Renal cortex interstitium (tissue), 11 donors: ENCODE results near the gene MET. TPM values are rescaled to one million over a fixed set of nuclear protein-coding genes. Genes with fewer than 3 reads are reported as not detected.
"Not testable (repeated sequence)": the region's sequence is repeated elsewhere in the genome, so short reads cannot be mapped to it uniquely, and the experiment has no call there.

Source experiments
- DNase-seq, 11 donors: peaks; one replicate each; pipeline ENCODE4 v3.0.0-alpha.2; 2013; ENCODE audit warnings: low read depth in 9 of 11, low spot score in 4 of 11; ENCODE audit errors: extremely low read depth in 1 of 11
- polyA plus RNA-seq, 3 donors: library from polyadenylated mRNA; unstranded; fragments of 120-200 nt; gene quantifications; one replicate each; pipeline ENCODE4 v1.2.1, GENCODE V29; 2013; ENCODE audit not compliant: insufficient read length in 3 of 3

Gene MET
- polyA plus RNA-seq, 3 donors, result 41.0 to 55.2 (median 54.2) TPM

DNA sequence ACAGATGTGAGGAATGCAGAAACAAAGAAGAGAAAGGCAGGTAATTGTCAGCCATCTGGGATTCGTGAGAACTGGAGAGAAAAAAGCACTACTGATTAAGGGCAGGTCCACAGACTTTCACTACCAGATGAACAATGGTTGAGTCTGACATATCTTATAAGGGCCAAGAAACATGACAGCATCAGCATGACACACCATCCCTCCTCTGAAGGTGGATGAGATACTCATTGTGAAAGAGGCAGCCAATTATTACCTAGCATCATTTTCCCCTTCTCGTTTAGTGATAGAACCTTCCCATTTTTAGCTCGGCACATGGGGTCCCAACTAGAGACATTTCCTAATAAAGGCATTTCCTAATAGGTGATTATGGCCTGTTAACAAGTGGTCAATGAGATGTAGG is 19.2 kb upstream of the MET start:
- DNase-seq, result no peak

DNA sequence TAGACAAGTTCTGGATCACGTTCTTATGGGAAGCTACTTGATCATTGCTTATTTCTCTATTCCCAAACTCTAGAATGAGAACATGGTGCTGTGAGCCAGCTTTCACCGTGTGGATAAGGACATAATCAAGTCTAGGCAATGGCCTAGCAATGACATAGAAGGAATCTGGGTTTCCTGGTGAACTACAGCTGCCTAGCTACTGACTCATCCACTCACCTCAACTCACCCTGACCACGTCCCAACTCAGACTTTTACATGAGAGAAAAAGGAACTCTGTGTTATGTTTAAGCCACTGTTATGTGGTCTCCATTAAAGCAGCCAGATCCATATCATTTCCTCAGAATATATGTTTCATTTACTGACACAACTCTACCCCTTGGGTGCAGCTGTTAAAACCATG is 18.8 kb upstream of the MET start:
- no peak for DNase-seq

DNA sequence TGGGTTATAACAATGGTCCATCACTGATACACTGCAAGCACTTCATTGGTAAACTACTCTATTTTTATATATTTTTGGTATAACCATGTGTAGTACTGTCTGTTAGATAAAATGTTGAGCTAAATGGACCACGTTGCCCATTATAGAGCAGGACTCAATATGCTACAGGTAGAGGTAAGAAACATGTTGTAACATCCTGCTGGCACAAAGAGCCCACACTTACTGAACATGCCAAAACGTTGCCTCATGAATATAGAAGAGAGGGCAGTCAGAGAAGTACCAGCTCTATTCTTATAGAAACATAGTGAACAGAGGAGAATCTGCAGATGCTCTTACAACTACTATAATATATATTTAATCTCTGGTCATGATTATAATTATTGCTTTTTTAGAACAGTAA is 18.4 kb upstream of the MET start:
- no peak for DNase-seq

DNA sequence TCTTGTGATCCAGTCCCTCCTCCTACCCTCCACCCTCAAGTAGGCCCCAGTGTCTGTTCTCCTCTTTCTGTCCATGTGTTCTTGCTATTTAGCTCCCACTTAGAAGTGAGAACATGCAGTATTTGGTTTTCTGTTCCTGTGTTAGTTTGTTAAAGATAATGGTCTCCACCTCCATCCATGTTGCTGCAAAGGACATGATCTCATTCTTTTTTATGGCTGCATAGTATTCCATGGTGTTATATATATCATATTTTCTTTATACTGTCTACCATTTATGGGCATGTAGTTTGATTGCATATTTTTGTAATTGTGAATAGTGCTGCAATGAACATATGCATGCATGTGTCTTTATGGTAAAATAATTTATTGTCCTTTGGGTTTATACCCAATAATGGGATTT is 12.7 kb upstream of the MET start:
- not testable (repeated sequence) for DNase-seq

DNA sequence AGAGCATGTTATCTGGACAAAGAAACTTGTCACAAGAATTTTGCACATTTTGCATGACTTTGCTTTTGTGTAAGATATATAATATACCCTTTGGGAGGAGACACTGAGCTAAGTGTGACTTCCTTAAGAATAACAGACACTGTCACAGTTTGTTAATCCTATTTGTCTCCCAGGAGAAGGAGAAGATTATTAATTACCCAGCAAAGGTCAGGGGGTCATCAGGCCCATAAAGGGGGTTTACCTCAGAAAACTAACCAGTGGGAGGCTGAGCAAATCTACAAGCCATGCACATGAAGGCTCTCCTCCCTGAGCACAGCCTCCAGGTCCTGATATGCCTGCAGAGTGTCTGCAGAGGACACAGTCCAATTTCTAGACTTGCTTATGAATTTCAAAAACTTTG is 10.1 kb upstream of the MET start:
- DNase-seq, result peak in 4 of 11 donors; percentile 35 to 51 (median 38)

DNA sequence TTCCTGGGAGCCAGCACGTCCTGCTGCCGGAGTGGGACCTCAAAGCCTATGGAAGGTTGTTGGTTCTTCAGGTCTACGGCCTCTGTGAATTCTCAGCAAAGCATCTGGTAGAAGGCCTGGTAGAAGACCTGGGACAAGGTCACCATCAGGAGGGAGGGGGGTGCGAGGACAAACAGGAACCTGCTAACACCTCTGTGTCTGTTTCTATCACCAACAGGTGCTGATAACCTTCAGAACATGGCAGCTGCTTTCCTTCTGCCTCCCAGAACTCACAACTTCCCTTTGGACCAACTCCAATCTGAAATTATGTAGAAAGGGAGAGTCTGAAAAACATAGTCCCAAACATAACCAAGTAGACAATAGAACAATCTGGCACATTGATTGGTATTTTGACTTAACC is 8.3 kb upstream of the MET start:
- no peak for DNase-seq

DNA sequence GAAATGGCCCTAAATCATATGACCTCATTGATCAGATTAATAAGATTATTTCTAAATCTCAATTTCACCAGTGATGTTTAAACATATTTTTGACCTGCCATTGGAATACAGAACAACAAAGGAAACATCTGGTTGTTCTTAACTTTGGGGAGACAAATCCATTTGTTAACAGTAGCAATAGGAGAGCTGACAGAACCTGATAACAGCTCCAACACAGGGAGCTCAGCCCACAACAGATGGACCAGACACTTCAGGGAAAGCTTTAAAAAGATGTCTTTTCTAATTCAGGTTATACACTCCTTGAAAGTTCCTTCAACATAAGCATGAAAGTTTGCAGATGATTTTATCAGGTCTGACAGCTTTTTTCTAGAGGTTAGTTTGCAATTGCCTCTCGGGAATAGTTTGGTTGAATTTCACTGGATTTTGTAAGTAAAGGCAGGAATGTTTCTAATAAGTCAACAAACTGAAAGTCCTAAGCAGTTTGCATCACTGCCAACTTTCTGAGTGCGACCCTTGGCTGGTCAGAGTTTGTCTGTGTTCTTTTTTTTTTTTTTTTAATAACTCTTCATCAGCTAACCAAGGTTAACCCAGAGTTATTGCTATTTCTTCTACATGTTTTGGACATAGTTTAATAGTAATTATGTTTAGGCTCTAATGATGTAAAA is 6.5 kb upstream of the MET start:
- DNase-seq, result no peak

DNA sequence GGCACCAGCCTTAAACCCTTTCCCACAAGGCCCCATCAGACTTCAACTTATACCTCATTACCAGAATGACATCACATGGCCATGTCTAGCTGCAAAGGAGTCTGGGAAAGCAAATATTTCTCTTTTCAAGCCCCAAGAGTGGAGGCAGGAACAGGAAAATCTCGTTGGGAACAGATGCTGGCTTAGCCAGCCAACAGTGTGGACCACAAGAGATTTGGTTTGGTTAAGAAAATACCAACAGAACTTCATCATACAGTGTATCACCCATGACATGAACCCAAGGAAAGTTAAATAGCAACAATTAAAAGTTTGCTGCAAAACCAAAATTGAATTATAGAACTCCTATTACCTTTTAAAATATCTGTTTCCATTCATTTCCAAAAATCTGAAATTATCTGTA is 2.2 kb upstream of the MET start:
- DNase-seq, result no peak

DNA sequence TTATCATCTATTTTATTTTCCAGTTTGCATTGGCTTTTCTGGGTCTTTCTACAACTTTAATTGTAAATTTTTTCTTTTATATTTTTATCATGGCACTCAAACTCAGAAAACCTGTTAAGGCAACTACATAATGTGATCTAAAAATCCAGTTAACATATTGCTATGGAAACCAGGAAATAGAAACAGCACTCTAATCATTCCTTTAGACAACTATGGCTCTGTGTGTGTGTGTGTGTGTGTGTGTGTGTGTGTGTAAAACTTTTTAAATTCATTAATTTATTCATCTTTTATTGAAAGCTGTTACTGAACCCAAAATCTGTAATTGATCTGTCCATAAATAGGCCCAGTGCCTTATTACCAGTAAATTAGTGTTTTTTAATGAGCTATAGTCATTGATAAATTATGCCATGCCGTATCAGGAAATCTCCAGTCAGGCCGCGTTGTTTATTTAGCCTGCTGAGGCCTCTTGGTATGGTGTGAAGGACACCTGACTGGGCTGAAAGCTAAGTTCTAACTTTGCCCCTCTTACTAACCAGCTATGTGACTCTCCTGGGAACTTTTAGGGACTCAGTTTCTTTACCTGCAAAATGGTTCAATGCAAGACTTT is 1.5 kb upstream of the MET start:
- peak in 1 of 11 donors; percentile 16 for DNase-seq

DNA sequence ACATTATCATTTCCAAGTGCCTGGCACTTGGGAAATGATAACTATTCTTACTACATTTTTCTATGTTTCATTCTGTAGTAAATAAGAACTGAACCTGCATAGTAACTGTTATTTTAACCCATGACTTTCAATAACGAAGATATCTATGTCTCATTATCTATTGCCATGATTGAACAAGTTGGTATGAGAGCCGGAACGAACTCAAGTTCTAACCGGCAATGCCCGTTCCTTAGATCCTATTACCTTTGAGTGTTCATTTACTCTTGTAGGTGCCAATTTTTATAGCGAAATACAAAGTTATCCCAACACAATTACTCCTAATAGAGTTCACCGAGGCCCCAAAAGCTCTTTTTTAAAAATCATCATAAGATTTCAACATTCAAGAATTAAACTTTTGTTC is 885 bp upstream of the MET start:
- DNase-seq, result no peak

DNA sequence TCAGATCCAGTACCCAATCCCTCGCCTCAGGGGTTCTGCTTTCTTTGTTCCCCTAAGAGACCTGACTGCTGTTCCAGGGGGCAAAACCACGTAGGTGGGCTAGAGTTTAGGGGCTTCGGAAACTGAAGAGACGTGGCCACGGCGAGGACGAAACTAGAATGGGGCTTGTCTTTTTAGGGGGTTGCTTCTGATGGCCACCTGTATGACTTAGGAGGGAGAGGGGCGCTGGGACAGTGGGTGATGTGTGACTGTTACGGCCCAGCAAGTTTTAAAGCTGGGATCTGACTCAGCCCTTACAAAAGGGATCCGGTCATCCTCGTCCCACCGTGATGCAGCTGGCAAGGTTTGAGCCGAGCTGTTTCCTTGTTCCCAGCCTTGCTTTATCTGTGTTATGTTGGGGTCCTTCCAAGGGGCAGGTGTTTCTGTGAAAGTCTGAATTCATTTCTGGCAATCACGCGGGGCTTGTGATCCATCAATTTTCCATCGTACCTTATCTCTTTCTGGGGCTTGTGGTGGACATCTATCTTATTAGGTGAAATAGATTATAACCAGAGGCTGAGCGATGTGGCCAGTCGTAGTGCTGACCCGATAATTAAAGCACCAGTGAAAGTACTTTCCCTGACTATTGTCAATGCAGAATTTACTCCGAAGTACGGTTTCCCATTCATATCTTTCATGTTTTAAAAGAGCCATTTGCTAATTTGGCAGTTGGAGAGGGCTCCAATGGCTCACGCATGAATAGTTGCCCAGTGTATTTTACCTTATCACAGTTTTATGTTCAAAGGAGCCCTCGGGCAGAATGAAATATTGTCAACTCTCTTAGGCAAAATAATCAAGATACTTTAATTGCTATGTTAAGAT is 830 bp downstream of the MET start:
- DNase-seq, result peak in 1 of 11 donors; percentile 23

DNA sequence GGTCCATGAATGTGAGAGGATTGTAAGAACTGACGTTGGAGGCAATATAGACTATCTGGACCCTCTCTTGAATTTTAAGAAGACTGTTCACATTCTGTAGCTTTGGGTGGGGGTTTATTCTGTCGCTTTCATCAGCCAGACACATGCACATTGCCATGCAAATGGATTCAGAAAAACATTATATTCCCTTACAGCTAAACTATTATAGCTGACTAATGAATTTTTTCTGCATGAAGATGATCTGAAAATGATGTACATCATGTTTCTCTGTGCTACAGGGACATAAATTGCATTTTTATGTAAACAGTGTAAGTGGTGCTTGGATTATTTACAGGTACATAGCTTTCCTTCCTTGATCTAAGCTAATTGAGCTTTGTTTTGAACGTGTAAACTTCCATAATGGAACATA is 1.5 kb downstream of the MET start:
- no peak for DNase-seq

DNA sequence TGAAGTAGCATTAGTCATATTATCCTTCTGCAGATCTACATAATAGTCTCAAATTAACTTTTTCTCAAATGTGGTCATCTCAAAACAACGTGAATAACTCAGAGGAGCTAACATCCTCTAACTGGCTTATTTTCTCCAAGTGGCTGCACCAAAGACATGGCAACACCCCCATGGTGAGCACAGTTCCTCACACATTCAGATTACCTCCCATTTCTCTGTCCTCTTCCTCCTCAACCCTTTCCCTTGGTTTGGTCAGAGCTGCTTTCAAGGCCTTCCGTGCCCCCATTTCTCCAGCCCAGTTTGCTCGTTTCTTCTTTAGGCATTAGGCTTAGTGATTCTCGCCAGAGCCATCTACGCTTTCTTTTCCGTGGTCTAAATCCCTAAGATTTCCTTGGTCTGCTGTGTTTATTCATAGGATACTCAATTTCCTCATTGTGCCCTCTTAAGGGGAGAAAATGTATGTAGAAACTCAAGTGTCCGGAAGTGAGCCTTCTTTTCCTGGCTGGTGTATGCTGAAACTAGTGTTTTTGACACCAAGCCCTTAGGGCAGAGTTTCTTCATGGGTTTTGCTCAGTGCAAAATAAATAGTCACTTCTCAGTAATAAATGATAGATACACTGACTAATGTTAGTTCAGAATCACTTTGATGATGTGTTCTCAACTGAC is 2.6 kb downstream of the MET start:
- DNase-seq, result no peak

DNA sequence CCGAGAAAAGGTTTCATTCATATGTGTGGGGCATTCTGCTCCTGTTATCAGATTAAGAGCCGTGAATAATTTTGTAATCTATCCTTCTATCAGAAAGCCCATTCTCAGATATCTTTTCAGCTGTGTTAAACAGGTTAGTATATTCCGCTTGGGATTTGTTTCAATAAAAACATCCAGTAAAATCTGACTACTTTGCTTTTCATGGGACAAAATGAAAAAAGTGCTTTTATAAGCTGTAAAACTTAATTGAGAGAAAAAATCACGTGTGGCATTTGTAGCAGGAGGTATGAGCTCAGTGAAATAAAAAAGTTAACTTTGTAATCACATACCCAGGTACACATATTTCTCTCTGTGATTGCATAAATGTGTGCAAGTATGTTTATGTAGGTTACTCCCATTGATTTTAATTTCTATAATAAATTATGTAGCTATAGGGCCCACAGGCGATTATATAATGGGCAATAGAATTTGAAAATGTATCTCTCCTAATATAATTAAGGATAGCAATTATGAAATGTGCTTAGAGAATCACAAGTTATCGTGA is 3.9 kb downstream of the MET start:
- no peak for DNase-seq

DNA sequence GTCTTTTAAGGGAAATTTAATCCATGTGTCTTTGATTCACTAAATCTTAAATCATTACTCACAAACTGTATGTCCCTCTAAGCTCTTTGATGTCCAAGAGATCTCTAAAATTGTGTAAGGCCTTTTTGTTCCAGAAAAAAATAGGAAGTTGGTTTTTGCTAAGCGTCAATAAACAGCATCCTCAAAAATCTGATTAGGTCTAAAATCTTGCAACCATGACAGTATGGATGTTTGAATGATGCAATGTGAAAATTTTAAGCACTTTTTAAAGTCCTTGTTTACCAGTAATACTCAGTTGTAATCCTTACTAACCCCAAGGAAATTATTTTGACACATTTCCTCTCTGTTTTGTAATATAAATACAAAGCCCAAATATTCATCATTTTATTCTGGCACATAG is 6.8 kb downstream of the MET start:
- no peak for DNase-seq

DNA sequence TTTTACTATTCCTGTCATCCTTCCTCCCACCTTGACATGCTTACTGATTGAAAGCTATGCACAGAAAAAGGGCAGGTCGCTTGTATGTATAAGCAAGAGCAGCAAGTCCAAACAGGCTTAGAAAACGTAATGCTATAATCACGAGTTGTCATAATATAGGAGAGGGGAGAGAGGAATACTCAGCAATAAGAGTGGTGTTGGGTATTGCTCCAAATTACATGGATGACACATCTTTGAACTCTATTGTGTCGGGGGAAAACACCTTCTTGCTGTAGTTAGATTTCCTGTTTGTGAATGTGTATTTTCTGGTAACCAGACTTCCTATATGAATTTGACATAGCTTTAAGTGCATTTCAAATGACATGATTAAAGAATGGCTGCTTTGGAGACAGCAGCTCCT is 7.5 kb downstream of the MET start:
- DNase-seq, result no peak

DNA sequence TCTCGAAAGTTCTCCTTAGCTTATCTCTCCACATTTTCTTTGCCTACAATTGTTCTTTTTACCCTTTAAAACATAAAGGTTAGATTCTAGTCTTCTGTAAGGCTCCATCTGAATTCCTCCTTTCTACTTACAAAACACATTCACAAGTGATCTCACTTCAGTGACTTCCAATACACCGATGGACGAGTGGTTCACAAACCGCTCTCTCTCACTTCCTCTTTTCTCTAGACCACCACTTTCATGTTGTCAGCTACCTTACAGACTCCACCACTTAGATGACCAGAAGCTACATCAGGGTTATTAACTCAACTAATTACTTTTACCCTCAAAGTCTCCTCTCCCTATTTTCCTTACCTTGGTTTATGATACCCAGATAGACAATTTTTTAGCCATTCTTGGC is 11.8 kb downstream of the MET start:
- DNase-seq, result no peak

DNA sequence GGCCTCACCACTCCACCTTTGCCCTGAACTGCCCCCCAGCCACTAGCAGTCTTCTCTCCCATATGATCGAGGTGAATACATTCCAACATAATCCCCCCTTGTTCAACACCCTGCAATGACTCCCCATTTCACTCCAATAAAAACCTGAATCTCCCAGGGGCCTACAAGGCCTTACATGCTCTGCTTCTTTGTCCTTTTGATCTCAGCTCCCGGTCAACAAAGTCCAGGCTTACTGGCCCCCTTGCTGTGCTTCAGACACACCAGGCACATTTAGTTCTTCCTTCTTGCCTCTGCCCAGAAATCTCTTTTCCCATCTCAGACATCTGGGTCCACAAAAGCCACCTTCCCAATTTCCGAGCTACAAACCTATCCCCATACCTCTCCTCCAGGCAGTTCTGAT is 14.0 kb downstream of the MET start:
- no peak for DNase-seq

DNA sequence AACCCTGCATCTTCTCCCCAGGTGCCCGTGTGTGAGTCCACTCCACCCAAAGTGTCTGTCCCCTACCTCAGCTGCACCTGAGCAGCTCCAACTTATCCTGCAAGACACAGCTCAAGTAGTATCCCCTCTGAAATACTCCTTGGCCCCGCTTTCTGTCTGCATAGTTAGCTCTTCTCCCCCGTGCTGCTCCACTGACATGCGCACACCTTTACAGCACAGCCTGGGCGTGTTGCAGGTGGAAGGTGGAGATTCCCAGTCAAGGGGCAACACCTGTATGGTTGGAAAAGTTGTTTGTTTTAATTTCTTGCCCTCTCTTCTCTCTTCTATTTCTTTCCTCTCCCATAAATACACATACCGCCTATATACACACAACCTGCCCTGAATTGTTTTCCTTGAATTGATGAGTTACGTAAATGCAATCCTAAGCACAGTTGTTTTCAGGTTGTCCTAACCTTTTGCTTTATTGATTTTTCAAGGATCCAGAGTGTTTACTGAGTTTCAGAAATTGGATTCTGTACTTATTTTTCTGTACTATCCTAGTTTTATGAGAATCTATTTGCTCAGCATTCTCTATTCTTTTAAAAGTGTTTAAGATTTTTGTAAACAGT is 14.9 kb downstream of the MET start:
- no peak for DNase-seq
